Activated B cell treated with CpG ODN at 0.5 μM for 24 hours (primary cell): ENCODE data around the gene AGAP1. TPM values are rescaled to one million over a fixed set of nuclear protein-coding genes. Genes with fewer than 3 reads are reported as not detected.

Experiments used
- ATAC-seq: fragments of 200-7000 bp; cut with Tn5 transposase; one replicate; pipeline ENCODE4 v1.10.0; 2021; ENCODE audit warnings: low read depth, mild to moderate bottlenecking, moderate library complexity
- CTCF ChIA-PET: fragments of 350-600 bp; sonication (Branson Sonifier 250); formaldehyde crosslinking; loops from one replicate; lab custom pipeline; 2021; ENCODE audit warnings: antibody characterized with exemption; lab: Charles Lee
- POLR2A ChIA-PET: fragments of 350-600 bp; sonication (Branson Sonifier 250); formaldehyde crosslinking; loops from one replicate; lab custom pipeline; 2021; ENCODE audit warnings: antibody characterized with exemption; lab: Charles Lee
- DNase-seq: peaks from one replicate; pipeline ENCODE4 v3.0.0; 2022
- H3K27ac Mint-ChIP-seq: one replicate; pipeline ENCODE4 v1.8.0; 2020; ENCODE audit warnings: mixed read lengths
- H3K27me3 Mint-ChIP-seq: one replicate; pipeline ENCODE4 v1.8.0; 2021; ENCODE audit warnings: mixed read lengths
- H3K36me3 Mint-ChIP-seq: one replicate; pipeline ENCODE4 v1.8.0; 2021; ENCODE audit warnings: low read depth, mixed read lengths
- H3K4me1 Mint-ChIP-seq: one replicate; pipeline ENCODE4 v1.8.0; 2021; ENCODE audit warnings: mixed read lengths
- H3K4me3 Mint-ChIP-seq: one replicate; pipeline ENCODE4 v1.8.0; 2020; ENCODE audit warnings: mild to moderate bottlenecking, mixed read lengths
- H3K9me3 Mint-ChIP-seq: one replicate; pipeline ENCODE4 v1.8.0; 2020; ENCODE audit warnings: mixed read lengths
- intact Hi-C: fragments of 100-400 bp; cut with micrococcal nuclease; formaldehyde crosslinking; loops from one replicate; pipeline ENCODE4 v1.15.1; 2024
- total RNA-seq: library from RNA; stranded (reverse); gene quantifications from 2 replicates; pipeline ENCODE4 v1.2.3, GENCODE V29; 2022
- TF ChIP-seq, protein P1 (sequence below): fragments of 200-600 bp; IDR thresholded peaks from one replicate; pipeline ENCODE4 v1.8.0; 2022; ENCODE audit warnings: antibody characterized with exemption, mild to moderate bottlenecking

The AGAP1 gene
- total RNA-seq, 1 donor from 2014 or later: not detected

- POLR2A ChIA-PET: no interaction called here
- Mint-ChIP-seq H3K36me3 (no peaks in the 10 kb centered on the region), H3K9me3 (no peaks in the 10 kb centered on the region), H3K4me1 (no peaks in the 10 kb centered on the region), H3K4me3 (no peak overlapping the region), H3K27ac (no peak overlapping the region), H3K27me3 (peaks cover 20% of the 10 kb centered on the region)
- CTCF ChIA-PET: interaction anchor here (1.5 kb wide), 1 partner anchor 16 kb away, joined by 5 read pairs; no protein-coding TSS in a partner anchor
- intact Hi-C loops: no loop called here
- DNase-seq (no peak), ATAC-seq (no peak)
- TF ChIP-seq, protein P1, sequence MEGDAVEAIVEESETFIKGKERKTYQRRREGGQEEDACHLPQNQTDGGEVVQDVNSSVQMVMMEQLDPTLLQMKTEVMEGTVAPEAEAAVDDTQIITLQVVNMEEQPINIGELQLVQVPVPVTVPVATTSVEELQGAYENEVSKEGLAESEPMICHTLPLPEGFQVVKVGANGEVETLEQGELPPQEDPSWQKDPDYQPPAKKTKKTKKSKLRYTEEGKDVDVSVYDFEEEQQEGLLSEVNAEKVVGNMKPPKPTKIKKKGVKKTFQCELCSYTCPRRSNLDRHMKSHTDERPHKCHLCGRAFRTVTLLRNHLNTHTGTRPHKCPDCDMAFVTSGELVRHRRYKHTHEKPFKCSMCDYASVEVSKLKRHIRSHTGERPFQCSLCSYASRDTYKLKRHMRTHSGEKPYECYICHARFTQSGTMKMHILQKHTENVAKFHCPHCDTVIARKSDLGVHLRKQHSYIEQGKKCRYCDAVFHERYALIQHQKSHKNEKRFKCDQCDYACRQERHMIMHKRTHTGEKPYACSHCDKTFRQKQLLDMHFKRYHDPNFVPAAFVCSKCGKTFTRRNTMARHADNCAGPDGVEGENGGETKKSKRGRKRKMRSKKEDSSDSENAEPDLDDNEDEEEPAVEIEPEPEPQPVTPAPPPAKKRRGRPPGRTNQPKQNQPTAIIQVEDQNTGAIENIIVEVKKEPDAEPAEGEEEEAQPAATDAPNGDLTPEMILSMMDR: no peak
These were observed 287.9 kb downstream of the AGAP1 start for GRCh38 chr2:235781775-235782174.

GRCh38 chr2:235784788-235785187 is 290.9 kb downstream of the AGAP1 start:
- H3K9me3 Mint-ChIP-seq: no peaks in the 10 kb centered on the region
- H3K4me3 Mint-ChIP-seq: no peak overlapping the region
- no peak for ATAC-seq
- CTCF ChIA-PET: no interaction called here
- no peaks in the 10 kb centered on the region for H3K4me1 Mint-ChIP-seq
- TF ChIP-seq, protein P1: no peak
- peaks cover 3% of the 10 kb centered on the region for H3K27me3 Mint-ChIP-seq
- POLR2A ChIA-PET: no interaction called here
- DNase-seq: no peak
- H3K36me3 Mint-ChIP-seq: no peaks in the 10 kb centered on the region
- H3K27ac Mint-ChIP-seq: no peak overlapping the region
- intact Hi-C loops: no loop called here

- TF ChIP-seq, protein P1: no peak
- H3K4me1 Mint-ChIP-seq: no peaks in the 10 kb centered on the region
- intact Hi-C loops: no loop called here
- POLR2A ChIA-PET: no interaction called here
- no peaks in the 10 kb centered on the region for H3K36me3 Mint-ChIP-seq
- peaks cover 8% of the 10 kb centered on the region for H3K27me3 Mint-ChIP-seq
- ATAC-seq (no peak), DNase-seq (no peak)
- H3K4me3 Mint-ChIP-seq: no peak overlapping the region
- no peak overlapping the region for H3K27ac Mint-ChIP-seq
- H3K9me3 Mint-ChIP-seq: no peaks in the 10 kb centered on the region
- CTCF ChIA-PET: interaction anchor here (1.2 kb wide), 1 partner anchor 10 kb away, joined by 7 read pairs; no protein-coding TSS in a partner anchor
These were observed 295.7 kb downstream of the AGAP1 start for GRCh38 chr2:235789552-235789951.

DNA sequence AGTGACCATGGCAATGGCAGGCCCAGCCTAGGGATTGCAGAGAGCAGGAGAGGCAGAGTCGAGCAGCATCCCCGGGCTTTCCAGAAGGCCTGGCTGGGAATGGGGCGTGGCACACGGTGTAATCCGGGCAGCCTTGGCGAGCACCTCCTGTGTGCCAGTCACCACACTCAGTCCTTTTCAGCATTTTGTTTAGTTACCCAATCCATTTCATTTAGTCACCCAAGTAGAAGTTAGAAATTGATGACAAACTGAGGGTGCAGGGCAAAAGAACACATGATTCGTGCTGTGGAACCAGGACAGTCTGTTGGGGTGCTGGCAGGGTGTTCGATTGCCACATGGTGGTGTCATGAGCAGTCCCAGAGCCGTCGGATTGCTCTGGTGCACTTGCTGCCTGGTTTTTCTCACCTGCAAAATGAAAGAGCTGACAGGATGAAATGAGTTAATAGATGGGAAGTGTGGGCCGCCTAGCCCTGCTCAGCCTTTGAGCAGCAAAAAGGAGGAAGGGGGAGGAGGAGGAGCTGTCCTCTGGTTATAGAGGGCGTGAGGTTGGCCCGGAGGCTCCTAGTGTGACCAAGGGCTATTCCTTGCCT is 299.4 kb downstream of the AGAP1 start:
- TF ChIP-seq, protein P1: no peak
- no peaks in the 10 kb centered on the region for H3K36me3 Mint-ChIP-seq
- no peaks in the 10 kb centered on the region for H3K9me3 Mint-ChIP-seq
- no peaks in the 10 kb centered on the region for H3K4me1 Mint-ChIP-seq
- no peak overlapping the region for H3K27ac Mint-ChIP-seq
- ATAC-seq (no peak), DNase-seq (no peak)
- H3K27me3 Mint-ChIP-seq: peaks cover 8% of the 10 kb centered on the region
- ChIA-PET POLR2A (no interaction called here), CTCF (no interaction called here)
- intact Hi-C loops: no loop called here
- H3K4me3 Mint-ChIP-seq: no peak overlapping the region

DNA sequence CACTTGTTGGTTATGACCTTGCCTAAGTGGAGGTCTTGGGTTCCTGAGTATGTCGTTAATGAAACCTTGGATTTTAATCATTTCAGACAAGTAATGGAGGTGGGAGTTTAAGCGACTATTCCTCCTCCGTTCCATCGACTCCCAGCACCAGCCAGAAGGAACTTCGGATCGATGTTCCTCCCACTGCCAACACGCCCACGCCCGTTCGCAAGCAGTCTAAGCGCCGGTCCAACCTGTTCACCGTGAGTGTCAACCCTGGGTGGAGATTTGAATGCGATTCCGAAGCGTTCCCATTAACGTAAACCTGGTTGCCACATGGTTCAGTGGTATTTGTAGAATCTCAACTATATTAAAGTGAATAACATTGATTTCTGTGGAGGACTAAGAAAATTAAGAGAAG is 305.4 kb downstream of the AGAP1 start:
- POLR2A ChIA-PET: no interaction called here
- Mint-ChIP-seq H3K27ac (no peak overlapping the region), H3K9me3 (no peaks in the 10 kb centered on the region), H3K27me3 (peaks cover 2% of the 10 kb centered on the region), H3K36me3 (no peaks in the 10 kb centered on the region), H3K4me1 (no peaks in the 10 kb centered on the region), H3K4me3 (no peak overlapping the region)
- ATAC-seq (no peak), DNase-seq (no peak)
- CTCF ChIA-PET: no interaction called here
- intact Hi-C loops: no loop called here
- TF ChIP-seq, protein P1: no peak
